DND-41 (cell line): ENCODE data around the gene PRR35.

Experiments
- CTCF ChIP-seq: IDR thresholded peaks from 2 replicates; pipeline ENCODE4 v1.5.1; 2012; ENCODE audit warnings: borderline replicate concordance, low read length, moderate library complexity, mild to moderate bottlenecking; ENCODE audit not compliant: poor library complexity, severe bottlenecking; ENCODE audit errors: extremely low read depth
- EZH2 ChIP-seq: IDR thresholded peaks from 3 replicates; pipeline ENCODE4 v1.6.1; 2012; ENCODE audit warnings: borderline replicate concordance, low read depth, mild to moderate bottlenecking, moderate library complexity, low read length, inconsistent platforms; ENCODE audit not compliant: severe bottlenecking

- TF ChIP-seq CTCF (no peak), EZH2 (no peak)
Measured at GRCh38 chr16:564690-565418, 4.7 kb downstream of the PRR35 start.
